ENCODE measurements around the gene WDR1.

The WDR1 gene

GRCh38 chr4:10066670-10067651 lies 49.6 kb downstream of the WDR1 start:
- DNase-seq (ENCODE audit: low spot score) = no peak

- no peak for DNase-seq (ENCODE audit: low spot score)
Measured at GRCh38 chr4:10066206-10066605, 50.4 kb downstream of the WDR1 start.

- DNase-seq (ENCODE audit: low spot score) = peak; percentile 73
Measured at GRCh38 chr4:10063544-10064300, 52.9 kb downstream of the WDR1 start.

- DNase-seq (ENCODE audit: low spot score) = no peak
Measured at GRCh38 chr4:10061650-10062415, 54.8 kb downstream of the WDR1 start.

GRCh38 chr4:10058371-10058770 lies 58.2 kb downstream of the WDR1 start:
- DNase-seq (ENCODE audit: low spot score) = no peak

GRCh38 chr4:10057023-10057395 lies 59.6 kb downstream of the WDR1 start:
- no peak for DNase-seq (ENCODE audit: low spot score)

GRCh38 chr4:10056334-10057022 lies 60.1 kb downstream of the WDR1 start:
- DNase-seq (ENCODE audit: low spot score) = no peak

GRCh38 chr4:10055871-10056270 lies 60.7 kb downstream of the WDR1 start:
- DNase-seq (ENCODE audit: low spot score) = no peak

- DNase-seq (ENCODE audit: low spot score) = peak; percentile 94
Measured at GRCh38 chr4:10054571-10055041, 62.0 kb downstream of the WDR1 start.

GRCh38 chr4:10053635-10054453 lies 62.8 kb downstream of the WDR1 start:
- peak; percentile 47 for DNase-seq (ENCODE audit: low spot score)

- no peak for DNase-seq (ENCODE audit: low spot score)
Measured at GRCh38 chr4:10051517-10052135, 65.0 kb downstream of the WDR1 start.

GRCh38 chr4:10050721-10051120 lies 65.9 kb downstream of the WDR1 start:
- DNase-seq (ENCODE audit: low spot score) = no peak

GRCh38 chr4:10050261-10050661 lies 66.3 kb downstream of the WDR1 start:
- no peak for DNase-seq (ENCODE audit: low spot score)

- no peak for DNase-seq (ENCODE audit: low spot score)
Measured at GRCh38 chr4:10048941-10049697, 67.5 kb downstream of the WDR1 start.

GRCh38 chr4:10047967-10048366 lies 68.6 kb downstream of the WDR1 start:
- no peak for DNase-seq (ENCODE audit: low spot score)

- DNase-seq (ENCODE audit: low spot score) = no peak
Measured at GRCh38 chr4:10046471-10046870, 70.1 kb downstream of the WDR1 start.

- DNase-seq (ENCODE audit: low spot score) = no peak
Measured at GRCh38 chr4:10045481-10045880, 71.1 kb downstream of the WDR1 start.

- DNase-seq (ENCODE audit: low spot score) = no peak
Measured at GRCh38 chr4:10041036-10041435, 75.6 kb downstream of the WDR1 start.

Data from kidney capillary endothelial cell (primary cell).